Measurements from ENCODE around the gene ALPG.
A peak's percentile ranks its signal among the peaks of the same experiment; 100 is the strongest.

Gene ALPG

GRCh38 chr2:232385660-232386489 is 20.8 kb upstream of the ALPG start:
- DNase-seq (ENCODE audit: low read depth) = peak; percentile 97
- peak; percentile 17 for TF ChIP-seq CTCF (IDR thresholded peaks at IDR 0.05; ENCODE audit: control insufficient read depth, insufficient read depth, low read depth, low read length, missing control alignments)
- no peak overlapping the region for H3K4me3 ChIP-seq (ENCODE audit: control insufficient read depth, low read depth, low read length)

- DNase-seq (ENCODE audit: low read depth) = no peak
- no peak overlapping the region for H3K4me3 ChIP-seq (ENCODE audit: control insufficient read depth, low read depth, low read length)
- TF ChIP-seq CTCF (IDR thresholded peaks at IDR 0.05; ENCODE audit: control insufficient read depth, insufficient read depth, low read depth, low read length, missing control alignments) = no peak
Measured at GRCh38 chr2:232386490-232386739, 20.2 kb upstream of the ALPG start.

- no peak for DNase-seq (ENCODE audit: low read depth)
- TF ChIP-seq CTCF (IDR thresholded peaks at IDR 0.05; ENCODE audit: control insufficient read depth, insufficient read depth, low read depth, low read length, missing control alignments) = no peak
Measured at GRCh38 chr2:232386740-232387450, 19.7 kb upstream of the ALPG start.

GRCh38 chr2:232387451-232388171 is 19.0 kb upstream of the ALPG start:
- no peak overlapping the region for H3K4me3 ChIP-seq (ENCODE audit: control insufficient read depth, low read depth, low read length)
- no peak for TF ChIP-seq CTCF (IDR thresholded peaks at IDR 0.05; ENCODE audit: control insufficient read depth, insufficient read depth, low read depth, low read length, missing control alignments)
- DNase-seq (ENCODE audit: low read depth) = no peak

More at GRCh38 chr2:232386740-232387450, 19.7 kb upstream of the ALPG start:
- no peak overlapping the region for H3K4me3 ChIP-seq (ENCODE audit: control insufficient read depth, low read depth, low read length)

GRCh38 chr2:232388324-232388891 is 18.2 kb upstream of the ALPG start:
- DNase-seq (ENCODE audit: low read depth) = no peak
- H3K4me3 ChIP-seq (ENCODE audit: control insufficient read depth, low read depth, low read length) = no peak overlapping the region
- no peak for TF ChIP-seq CTCF (IDR thresholded peaks at IDR 0.05; ENCODE audit: control insufficient read depth, insufficient read depth, low read depth, low read length, missing control alignments)

GRCh38 chr2:232389327-232389726 is 17.3 kb upstream of the ALPG start:
- no peak for DNase-seq (ENCODE audit: low read depth)
- TF ChIP-seq CTCF (IDR thresholded peaks at IDR 0.05; ENCODE audit: control insufficient read depth, insufficient read depth, low read depth, low read length, missing control alignments) = no peak
- H3K4me3 ChIP-seq (ENCODE audit: control insufficient read depth, low read depth, low read length) = no peak overlapping the region
